Natural killer cell (primary cell): ENCODE results near the gene HAGH. TPM values are rescaled to one million over a fixed set of nuclear protein-coding genes. Genes with fewer than 3 reads are reported as not detected.

Source experiments
- ATAC-seq, 3 donors: fragments of 150-1000 bp in 2 of 3; fragments of 200-7000 bp in 1 of 3; cut with Tn5 transposase; 1 replicate in 1 of 3; 2 replicates in 2 of 3; pipeline ENCODE4 v1.10.0; 2021; ENCODE audit warnings: mild to moderate bottlenecking in 2 of 3, moderate library complexity in 2 of 3
- DNase-seq, 2 donors: peaks; one replicate each; pipeline versions ENCODE4 v3.0.0 to v3.0.0-alpha.2; 2013 to 2021; ENCODE audit warnings: mixed read lengths in 1 of 2
- H3K27ac ChIP-seq: one replicate; pipeline ENCODE4 v1.5.1; 2013; ENCODE audit warnings: mild to moderate bottlenecking, low read length
- H3K27me3 ChIP-seq: one replicate; pipeline ENCODE4 v1.6.1; 2013; ENCODE audit warnings: low read length; ENCODE audit not compliant: control insufficient read depth, insufficient read depth
- H3K36me3 ChIP-seq: one replicate; pipeline ENCODE4 v1.6.1; 2013; ENCODE audit warnings: low read length; ENCODE audit not compliant: control insufficient read depth, insufficient read depth
- H3K4me1 ChIP-seq: one replicate; pipeline ENCODE4 v1.6.1; 2013; ENCODE audit warnings: low read length; ENCODE audit not compliant: control insufficient read depth, insufficient read depth
- H3K4me3 ChIP-seq: one replicate; pipeline ENCODE4 v1.5.1; 2013; ENCODE audit warnings: low read length
- H3K9me3 ChIP-seq: one replicate; pipeline ENCODE4 v1.6.1; 2013; ENCODE audit warnings: low read length; ENCODE audit not compliant: control insufficient read depth, insufficient read depth
- H3K27ac Mint-ChIP-seq, 2 donors: one replicate each; pipeline ENCODE4 v1.8.0; 2022; ENCODE audit warnings: mild to moderate bottlenecking in 2 of 2, mixed read lengths in 2 of 2, moderate library complexity in 1 of 2
- H3K27me3 Mint-ChIP-seq, 2 donors: one replicate each; pipeline ENCODE4 v1.8.0; 2022; ENCODE audit warnings: low read depth in 2 of 2, mixed read lengths in 2 of 2
- H3K36me3 Mint-ChIP-seq: one replicate; pipeline ENCODE4 v1.8.0; 2022; ENCODE audit warnings: mixed read lengths
- H3K4me1 Mint-ChIP-seq, 2 donors: one replicate each; pipeline ENCODE4 v1.8.0; 2022; ENCODE audit warnings: mixed read lengths in 2 of 2
- H3K4me3 Mint-ChIP-seq: one replicate; pipeline ENCODE4 v1.8.0; 2022; ENCODE audit warnings: mild to moderate bottlenecking, moderate library complexity, mixed read lengths
- H3K9me3 Mint-ChIP-seq, 2 donors: one replicate each; pipeline ENCODE4 v1.8.0; 2022; ENCODE audit warnings: mixed read lengths in 2 of 2
- WGBS: methylation state at CpG from one replicate; pipeline ENCODE4 v1.1.7; 2013; ENCODE audit warnings: missing lambda C conversion rate; ENCODE audit not compliant: insufficient coverage; 5-methylcytosine and 5-hydroxymethylcytosine counted together
- intact Hi-C: fragments of 100-400 bp; cut with micrococcal nuclease; formaldehyde crosslinking; loops from one replicate; pipeline ENCODE4 v1.14.2; 2022
- total RNA-seq, 4 donors: library from RNA; stranded (reverse); fragments of 120-200 nt in 1 of 4; gene quantifications; one replicate each; pipeline versions ENCODE4 v1.2.3 to v1.2.4, GENCODE V29; 2013 to 2022
- TF ChIP-seq, protein P1 (sequence below): fragments of 200-600 bp; IDR thresholded peaks from one replicate; pipeline ENCODE4 v1.8.0; 2022; ENCODE audit warnings: antibody characterized with exemption

The HAGH gene
- total RNA-seq, 3 donors from 2014 or later (not counting 1 experiment from before 2014, with no cell fraction given), result 27.8 to 38.4 (median 37.5) TPM

- no peak overlapping the region for H3K27ac ChIP-seq
- Mint-ChIP-seq H3K9me3 (no peaks in the 10 kb centered on the region), H3K4me1 (peaks cover 19 to 20% of the 10 kb centered on the region in 2 donors), H3K27ac (no peak overlapping the region), H3K27me3 (no peaks in the 10 kb centered on the region), H3K36me3 (no peaks in the 10 kb centered on the region), H3K4me3 (no peak overlapping the region)
- 95% methylated on average over 13 of the region's 13 CpGs for WGBS
- ATAC-seq (no peak), DNase-seq (no peak)
- H3K9me3 ChIP-seq, result no peaks in the 10 kb centered on the region
- TF ChIP-seq, protein P1, sequence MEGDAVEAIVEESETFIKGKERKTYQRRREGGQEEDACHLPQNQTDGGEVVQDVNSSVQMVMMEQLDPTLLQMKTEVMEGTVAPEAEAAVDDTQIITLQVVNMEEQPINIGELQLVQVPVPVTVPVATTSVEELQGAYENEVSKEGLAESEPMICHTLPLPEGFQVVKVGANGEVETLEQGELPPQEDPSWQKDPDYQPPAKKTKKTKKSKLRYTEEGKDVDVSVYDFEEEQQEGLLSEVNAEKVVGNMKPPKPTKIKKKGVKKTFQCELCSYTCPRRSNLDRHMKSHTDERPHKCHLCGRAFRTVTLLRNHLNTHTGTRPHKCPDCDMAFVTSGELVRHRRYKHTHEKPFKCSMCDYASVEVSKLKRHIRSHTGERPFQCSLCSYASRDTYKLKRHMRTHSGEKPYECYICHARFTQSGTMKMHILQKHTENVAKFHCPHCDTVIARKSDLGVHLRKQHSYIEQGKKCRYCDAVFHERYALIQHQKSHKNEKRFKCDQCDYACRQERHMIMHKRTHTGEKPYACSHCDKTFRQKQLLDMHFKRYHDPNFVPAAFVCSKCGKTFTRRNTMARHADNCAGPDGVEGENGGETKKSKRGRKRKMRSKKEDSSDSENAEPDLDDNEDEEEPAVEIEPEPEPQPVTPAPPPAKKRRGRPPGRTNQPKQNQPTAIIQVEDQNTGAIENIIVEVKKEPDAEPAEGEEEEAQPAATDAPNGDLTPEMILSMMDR, result no peak
- H3K4me1 ChIP-seq, result peaks cover 50% of the 10 kb centered on the region
- H3K27me3 ChIP-seq, result no peaks in the 10 kb centered on the region
- intact Hi-C loops, result loop anchor here (10.0 kb wide), 1 partner anchor 148 kb away; no protein-coding TSS in a partner anchor
- H3K36me3 ChIP-seq, result peaks cover 24% of the 10 kb centered on the region
- no peak overlapping the region for H3K4me3 ChIP-seq
Measured at GRCh38 chr16:1776672-1776955, 50.0 kb downstream of the HAGH start.

- intact Hi-C loops, result loop anchor here (10.0 kb wide), 1 partner anchor 149 kb away; no protein-coding TSS in a partner anchor
- Histone ChIP-seq H3K4me1 (peaks cover 45% of the 10 kb centered on the region), H3K4me3 (no peak overlapping the region), H3K9me3 (no peaks in the 10 kb centered on the region), H3K27ac (no peak overlapping the region), H3K27me3 (no peaks in the 10 kb centered on the region), H3K36me3 (peaks cover 24% of the 10 kb centered on the region)
- Mint-ChIP-seq H3K4me1 (peaks cover 14 to 15% of the 10 kb centered on the region in 2 donors), H3K36me3 (no peaks in the 10 kb centered on the region), H3K4me3 (peak overlapping the region; percentile 25), H3K27me3 (no peaks in the 10 kb centered on the region), H3K9me3 (no peaks in the 10 kb centered on the region), H3K27ac (no peak overlapping the region)
- DNase-seq (no peak), ATAC-seq (no peak)
- 89% methylated on average over 27 of the region's 28 CpGs for WGBS
- TF ChIP-seq, protein P1, result no peak
Measured at GRCh38 chr16:1775846-1776671, 50.6 kb downstream of the HAGH start.

DNA sequence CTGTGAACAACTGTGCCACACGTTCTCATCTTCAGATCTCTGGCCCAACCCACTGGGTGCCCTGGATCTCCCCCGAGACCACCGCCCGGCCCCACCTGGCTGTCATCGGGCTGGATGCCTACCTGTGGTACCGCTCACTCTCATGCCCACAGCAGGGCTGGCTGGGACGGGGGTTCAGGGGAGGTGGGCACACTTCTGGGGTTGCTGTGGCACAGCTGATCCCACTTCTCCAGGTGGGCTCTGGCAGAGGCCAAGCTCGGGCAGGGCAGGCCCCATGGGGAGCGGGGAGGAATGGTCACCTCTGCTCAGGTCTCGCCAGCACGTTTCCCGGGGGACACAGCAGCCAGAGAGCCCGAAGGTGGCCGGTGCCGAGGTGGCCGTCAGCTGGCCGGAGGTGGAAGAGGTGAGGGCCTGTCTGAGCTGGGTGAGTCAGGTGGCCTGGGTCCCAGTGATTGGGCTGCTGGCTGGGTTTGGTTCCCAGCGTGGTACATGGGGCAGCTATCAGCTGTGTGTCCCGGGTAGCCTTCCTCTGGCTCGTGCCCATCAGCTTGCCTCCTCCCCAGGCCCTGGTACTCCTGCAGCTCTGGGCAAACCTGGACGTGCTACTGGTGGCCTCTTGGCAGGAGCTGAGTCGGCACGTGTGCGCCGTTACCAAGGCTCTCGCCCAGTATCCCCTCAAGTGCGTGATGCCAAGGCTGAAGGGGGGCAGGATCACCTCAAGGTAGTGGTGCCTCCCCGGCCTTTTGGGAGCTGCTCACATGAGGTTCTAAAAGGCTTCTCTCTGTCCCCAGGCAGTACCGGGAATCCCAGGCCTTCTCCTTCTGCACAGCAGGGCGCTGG, 51.4 kb downstream of the HAGH start:
- Histone ChIP-seq H3K36me3 (peaks cover 22% of the 10 kb centered on the region), H3K27me3 (no peaks in the 10 kb centered on the region), H3K4me1 (peaks cover 45% of the 10 kb centered on the region), H3K27ac (no peak overlapping the region), H3K9me3 (no peaks in the 10 kb centered on the region), H3K4me3 (no peak overlapping the region)
- no peaks in the 10 kb centered on the region for H3K27me3 Mint-ChIP-seq
- DNase-seq (no peak), ATAC-seq (no peak)
- no peaks in the 10 kb centered on the region for H3K36me3 Mint-ChIP-seq
- intact Hi-C loops, result loop anchor here (10.0 kb wide), 1 partner anchor 150 kb away; no protein-coding TSS in a partner anchor
- H3K27ac Mint-ChIP-seq, result no peak overlapping the region
- TF ChIP-seq, protein P1, result no peak
- H3K4me1 Mint-ChIP-seq, result peaks cover 14 to 17% of the 10 kb centered on the region in 2 donors
- H3K4me3 Mint-ChIP-seq, result peak overlapping the region; percentile 46
- no peaks in the 10 kb centered on the region for H3K9me3 Mint-ChIP-seq
- 97% methylated on average over 30 of the region's 30 CpGs for WGBS
